Neural cell (in vitro differentiated cells): ENCODE results near the gene DNAJC5.

Source experiments
- CTCF ChIP-seq: fragments of 450-650 bp; IDR thresholded peaks from 2 replicates; pipeline ENCODE4 v1.5.1; 2014; ENCODE audit warnings: antibody characterized with exemption, mild to moderate bottlenecking, moderate library complexity; ENCODE audit not compliant: poor library complexity, severe bottlenecking
- EP300 ChIP-seq: fragments of 450-650 bp; conservative IDR thresholded peaks from 2 replicates; pipeline ENCODE4 v1.6.1; 2014; ENCODE audit warnings: antibody characterized with exemption, mild to moderate bottlenecking, moderate library complexity; ENCODE audit not compliant: poor library complexity, severe bottlenecking
- EZH2 ChIP-seq: fragments of 200-600, 300-800 bp; shearing (Covaris generic), sonication (generic); IDR thresholded peaks from 2 replicates; pipeline ENCODE4 v1.6.1; 2014; ENCODE audit warnings: antibody characterized with exemption, low read length, borderline replicate concordance, mild to moderate bottlenecking; ENCODE audit not compliant: insufficient read depth, poor library complexity, severe bottlenecking
- MXI1 ChIP-seq: fragments of 450-650 bp; conservative IDR thresholded peaks from 2 replicates; pipeline ENCODE4 v1.6.1; 2014; ENCODE audit warnings: antibody characterized with exemption, mild to moderate bottlenecking; ENCODE audit not compliant: poor library complexity, severe bottlenecking
- POLR2AphosphoS5 ChIP-seq: IDR thresholded peaks from 2 replicates; pipeline ENCODE4 v1.6.1; 2012

DNA sequence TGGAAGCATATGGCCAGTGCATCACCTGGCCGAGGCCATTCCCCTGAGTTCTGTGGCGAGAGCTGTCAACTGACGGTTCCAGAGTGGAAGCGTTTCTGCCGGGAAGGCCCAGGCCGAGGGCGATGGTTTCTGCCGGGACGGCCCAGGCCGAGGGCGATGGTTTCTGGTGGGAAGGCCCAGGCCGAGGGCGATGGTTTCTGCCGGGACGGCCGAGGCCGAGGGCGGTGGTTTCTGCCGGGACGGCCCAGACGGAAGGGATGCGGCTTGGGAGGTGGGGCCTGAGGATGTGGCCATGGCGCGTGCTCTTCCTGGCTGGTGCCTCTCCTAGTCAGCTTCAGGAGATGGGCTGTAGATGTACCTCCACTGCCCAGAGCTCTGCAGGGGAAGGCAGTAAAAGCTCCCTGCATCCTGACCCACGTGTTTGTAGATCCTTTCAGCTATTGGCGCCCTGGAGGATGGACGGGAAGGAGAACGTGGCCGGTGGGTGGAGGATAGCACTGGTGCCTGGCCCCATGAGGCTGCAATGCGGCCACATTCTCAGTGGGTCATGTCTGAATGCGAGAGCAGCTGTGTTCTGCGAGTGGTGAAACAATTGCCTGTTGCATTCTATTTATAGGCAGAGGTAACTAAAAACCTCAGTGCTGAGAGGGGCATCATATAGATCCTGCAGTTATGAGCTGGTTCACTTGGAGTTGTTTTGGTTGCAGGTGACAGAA is 17.0 kb upstream of the DNAJC5 start:
- no peak for TF ChIP-seq CTCF
- TF ChIP-seq EP300: no peak
- no peak for TF ChIP-seq MXI1
- TF ChIP-seq POLR2AphosphoS5: no peak
- no peak for TF ChIP-seq EZH2
